Measurements from ENCODE around the gene NHS. TPM values are rescaled to one million over a fixed set of nuclear protein-coding genes. Genes with fewer than 3 reads are reported as not detected.
A peak's percentile ranks its signal among the peaks of the same experiment; 100 is the strongest.

Gene NHS
- total and polyA plus RNA-seq, 5 donors: 0.61 to 1.7 (median 1.6) TPM

GRCh38 chrX:17547658-17548057 is 172.7 kb downstream of the NHS start:
- no peaks in the 10 kb centered on the region for H3K27me3 ChIP-seq (ENCODE audit: control insufficient read depth, insufficient read depth)
- DNase-seq (peak in 2 of 3 donors; percentile 37 to 69), ATAC-seq (peak in 1 of 2 donors; percentile 35)
- H3K4me1 ChIP-seq (ENCODE audit: control insufficient read depth, insufficient read depth, low read length): peaks cover 2% of the 10 kb centered on the region
- 75% methylated on average over 2 of the region's 2 CpGs for WGBS
- intact Hi-C loops (cut with DNase I): no loop called here
- H3K9me3 ChIP-seq (ENCODE audit: control insufficient read depth, low read length): no peaks in the 10 kb centered on the region
- H3K27ac ChIP-seq (ENCODE audit: low read length): no peak overlapping the region
- no peak overlapping the region for H3K4me3 ChIP-seq (ENCODE audit: low read length)

GRCh38 chrX:17549107-17549651 is 174.2 kb downstream of the NHS start:
- H3K9me3 ChIP-seq (ENCODE audit: control insufficient read depth, low read length): no peaks in the 10 kb centered on the region
- ATAC-seq (no peak), DNase-seq (no peak)
- no peak overlapping the region for H3K4me3 ChIP-seq (ENCODE audit: low read length)
- 61% methylated on average over 6 of the region's 6 CpGs for WGBS
- no peak overlapping the region for H3K27ac ChIP-seq (ENCODE audit: low read length)
- intact Hi-C loops (cut with DNase I): no loop called here
- H3K27me3 ChIP-seq (ENCODE audit: control insufficient read depth, insufficient read depth): no peaks in the 10 kb centered on the region
- peaks cover 2% of the 10 kb centered on the region for H3K4me1 ChIP-seq (ENCODE audit: control insufficient read depth, insufficient read depth, low read length)

- intact Hi-C loops (cut with DNase I): no loop called here
These were observed 175.0 kb downstream of the NHS start for GRCh38 chrX:17550011-17550410.

GRCh38 chrX:17552044-17552650 is 177.1 kb downstream of the NHS start:
- Histone ChIP-seq H3K27ac (ENCODE audit: low read length) (no peak overlapping the region), H3K4me1 (ENCODE audit: control insufficient read depth, insufficient read depth, low read length) (peaks cover 2% of the 10 kb centered on the region), H3K9me3 (ENCODE audit: control insufficient read depth, low read length) (no peaks in the 10 kb centered on the region), H3K27me3 (ENCODE audit: control insufficient read depth, insufficient read depth) (no peaks in the 10 kb centered on the region), H3K4me3 (ENCODE audit: low read length) (no peak overlapping the region)
- no peak for DNase-seq
- 89% methylated on average over 5 of the region's 5 CpGs for WGBS
- intact Hi-C loops (cut with DNase I): no loop called here
- ATAC-seq: peak in 1 of 2 donors; percentile 37

More at GRCh38 chrX:17550011-17550410, 175.0 kb downstream of the NHS start:
- H3K4me1 ChIP-seq (ENCODE audit: control insufficient read depth, insufficient read depth, low read length): peaks cover 2% of the 10 kb centered on the region
- 83% methylated on average over 5 of the region's 5 CpGs for WGBS
- DNase-seq: no peak
- H3K4me3 ChIP-seq (ENCODE audit: low read length): no peak overlapping the region
- H3K27ac ChIP-seq (ENCODE audit: low read length): no peak overlapping the region
- no peak for ATAC-seq
- H3K9me3 ChIP-seq (ENCODE audit: control insufficient read depth, low read length): no peaks in the 10 kb centered on the region
- H3K27me3 ChIP-seq (ENCODE audit: control insufficient read depth, insufficient read depth): no peaks in the 10 kb centered on the region

GRCh38 chrX:17553469-17553868 is 178.5 kb downstream of the NHS start:
- Histone ChIP-seq H3K27ac (ENCODE audit: low read length) (no peak overlapping the region), H3K9me3 (ENCODE audit: control insufficient read depth, low read length) (no peaks in the 10 kb centered on the region), H3K27me3 (ENCODE audit: control insufficient read depth, insufficient read depth) (no peaks in the 10 kb centered on the region), H3K4me1 (ENCODE audit: control insufficient read depth, insufficient read depth, low read length) (no peaks in the 10 kb centered on the region), H3K4me3 (ENCODE audit: low read length) (no peak overlapping the region)
- WGBS: 74% methylated on average over 6 of the region's 6 CpGs
- intact Hi-C loops (cut with DNase I): no loop called here
- DNase-seq (no peak), ATAC-seq (peak in 1 of 2 donors; percentile 46)

DNA sequence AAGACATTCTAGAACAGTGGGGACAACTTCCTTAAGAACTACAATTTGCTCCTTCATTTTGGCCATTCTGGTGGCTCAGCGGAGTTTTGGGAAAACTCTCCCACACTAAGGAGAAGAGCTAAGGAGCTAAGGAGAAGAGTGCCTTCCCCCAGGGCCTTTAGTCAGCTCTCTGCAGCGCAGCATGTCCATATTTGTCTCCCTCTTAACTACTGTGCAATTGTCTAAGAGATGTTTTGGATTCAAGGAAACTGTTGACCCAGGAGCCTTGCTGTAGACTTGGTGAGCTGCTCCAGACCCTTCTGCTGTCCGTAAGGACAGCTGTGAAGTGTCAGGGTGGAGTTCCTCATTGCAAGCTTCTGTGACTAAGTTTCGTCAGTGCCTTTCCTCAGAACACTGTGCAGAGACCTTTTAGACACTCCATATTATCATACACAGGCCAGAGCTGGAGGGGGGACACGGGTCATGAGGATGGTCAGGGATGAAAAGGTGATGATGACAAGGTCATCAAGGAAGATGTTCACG is 179.0 kb downstream of the NHS start:
- intact Hi-C loops (cut with DNase I): no loop called here
- Histone ChIP-seq H3K9me3 (ENCODE audit: control insufficient read depth, low read length) (no peaks in the 10 kb centered on the region), H3K4me1 (ENCODE audit: control insufficient read depth, insufficient read depth, low read length) (no peaks in the 10 kb centered on the region), H3K4me3 (ENCODE audit: low read length) (no peak overlapping the region), H3K27me3 (ENCODE audit: control insufficient read depth, insufficient read depth) (no peaks in the 10 kb centered on the region), H3K27ac (ENCODE audit: low read length) (no peak overlapping the region)
- ATAC-seq (peak in 1 of 2 donors; percentile 38), DNase-seq (no peak)
- 73% methylated on average over 6 of the region's 6 CpGs for WGBS

- H3K27me3 ChIP-seq (ENCODE audit: control insufficient read depth, insufficient read depth): no peaks in the 10 kb centered on the region
- no peak overlapping the region for H3K4me3 ChIP-seq (ENCODE audit: low read length)
- no peak for ATAC-seq
- WGBS: 58% methylated on average over 5 of the region's 5 CpGs
- intact Hi-C loops (cut with DNase I): no loop called here
- H3K27ac ChIP-seq (ENCODE audit: low read length): no peak overlapping the region
- no peaks in the 10 kb centered on the region for H3K4me1 ChIP-seq (ENCODE audit: control insufficient read depth, insufficient read depth, low read length)
- no peaks in the 10 kb centered on the region for H3K9me3 ChIP-seq (ENCODE audit: control insufficient read depth, low read length)
- no peak for DNase-seq
These were observed 179.9 kb downstream of the NHS start for GRCh38 chrX:17554914-17555313.

DNA sequence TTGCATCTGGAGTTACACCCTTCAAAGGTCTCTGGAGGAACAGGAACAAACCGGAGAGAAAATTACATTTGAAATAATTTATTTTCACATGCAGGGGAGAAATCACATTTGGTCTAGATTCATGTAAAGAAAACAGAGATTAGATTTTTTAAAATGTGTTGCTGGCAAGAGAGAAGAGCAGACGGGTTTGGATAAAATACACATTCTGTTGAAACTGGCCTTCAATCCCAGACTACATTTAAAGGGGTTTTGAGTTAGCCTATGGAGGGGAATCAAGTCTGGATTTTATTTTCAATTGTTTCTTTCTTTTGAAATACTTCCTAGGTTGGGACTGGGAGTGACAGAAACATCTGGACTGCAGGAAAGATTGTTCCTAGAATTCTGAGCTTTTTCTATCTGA is 180.8 kb downstream of the NHS start:
- intact Hi-C loops (cut with DNase I): no loop called here
- no peaks in the 10 kb centered on the region for H3K27me3 ChIP-seq (ENCODE audit: control insufficient read depth, insufficient read depth)
- no peak overlapping the region for H3K4me3 ChIP-seq (ENCODE audit: low read length)
- DNase-seq: no peak
- no peak overlapping the region for H3K27ac ChIP-seq (ENCODE audit: low read length)
- no peak for ATAC-seq
- no peaks in the 10 kb centered on the region for H3K9me3 ChIP-seq (ENCODE audit: control insufficient read depth, low read length)
- peaks cover 2% of the 10 kb centered on the region for H3K4me1 ChIP-seq (ENCODE audit: control insufficient read depth, insufficient read depth, low read length)
- WGBS: 50% methylated on average over 2 of the region's 2 CpGs

DNA sequence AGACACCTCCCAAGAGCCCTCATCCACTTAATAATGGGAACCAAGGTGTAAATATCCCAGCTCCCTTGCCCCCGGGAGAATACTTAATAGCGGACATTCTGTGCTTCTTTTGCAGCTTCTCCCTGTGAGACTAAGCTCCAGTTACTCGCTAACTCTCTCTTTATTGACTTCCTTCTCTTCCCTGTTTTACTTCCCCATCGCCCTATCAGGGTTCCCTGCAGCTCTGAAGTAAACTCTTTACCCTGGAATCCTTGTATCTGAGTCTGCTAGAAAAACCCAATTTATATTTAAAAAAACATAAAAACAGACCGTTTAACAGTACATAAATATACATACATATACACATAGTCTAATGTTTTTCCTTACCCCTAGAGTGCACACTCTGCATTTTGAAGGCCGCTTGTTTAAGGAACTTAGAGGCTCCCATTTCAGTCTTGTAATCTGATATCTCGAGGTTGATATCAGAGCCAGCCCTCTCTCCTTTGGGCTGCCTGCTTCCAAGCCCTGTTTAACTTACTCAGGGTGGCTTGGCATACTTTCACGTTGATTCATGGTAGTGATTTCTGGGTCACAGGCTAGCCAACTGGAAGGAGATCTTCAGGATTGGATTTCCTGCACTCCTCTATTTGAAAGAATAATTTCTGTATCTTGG is 184.9 kb downstream of the NHS start:
- Histone ChIP-seq H3K9me3 (ENCODE audit: control insufficient read depth, low read length) (no peaks in the 10 kb centered on the region), H3K4me3 (ENCODE audit: low read length) (no peak overlapping the region), H3K27me3 (ENCODE audit: control insufficient read depth, insufficient read depth) (no peaks in the 10 kb centered on the region), H3K4me1 (ENCODE audit: control insufficient read depth, insufficient read depth, low read length) (peaks cover 2% of the 10 kb centered on the region), H3K27ac (ENCODE audit: low read length) (no peak overlapping the region)
- DNase-seq (no peak), ATAC-seq (peak in 1 of 2 donors; percentile 19)
- whole genome bisulfite sequencing: 46% methylated on average over 8 of the region's 8 CpGs
- intact Hi-C loops (cut with DNase I): no loop called here

GRCh38 chrX:17560385-17560784 is 185.4 kb downstream of the NHS start:
- 85% methylated on average over 2 of the region's 2 CpGs for WGBS
- ATAC-seq (no peak), DNase-seq (no peak)
- no peaks in the 10 kb centered on the region for H3K27me3 ChIP-seq (ENCODE audit: control insufficient read depth, insufficient read depth)
- no peak overlapping the region for H3K27ac ChIP-seq (ENCODE audit: low read length)
- H3K4me3 ChIP-seq (ENCODE audit: low read length): no peak overlapping the region
- no peaks in the 10 kb centered on the region for H3K9me3 ChIP-seq (ENCODE audit: control insufficient read depth, low read length)
- intact Hi-C loops (cut with DNase I): no loop called here
- peaks cover 2% of the 10 kb centered on the region for H3K4me1 ChIP-seq (ENCODE audit: control insufficient read depth, insufficient read depth, low read length)

DNA sequence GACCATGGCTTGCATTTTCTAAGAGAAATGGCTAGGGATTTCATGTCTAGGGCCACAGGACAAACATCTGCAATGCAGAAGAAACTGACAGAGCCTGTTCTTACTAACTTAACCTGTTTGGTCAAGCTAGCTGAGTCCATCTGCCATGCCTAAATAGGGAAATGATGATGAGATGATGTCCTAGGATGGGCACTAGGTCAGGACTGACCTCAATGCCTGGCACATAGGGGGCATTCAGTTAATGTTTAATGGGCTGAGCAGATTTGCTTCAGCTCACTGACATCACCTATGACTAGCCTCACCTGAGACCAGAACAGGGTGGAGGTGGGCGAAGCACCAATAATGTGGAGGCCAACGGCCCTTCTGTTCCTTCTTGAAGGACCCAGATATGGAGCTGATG is 188.1 kb downstream of the NHS start:
- ATAC-seq (no peak), DNase-seq (no peak)
- no peaks in the 10 kb centered on the region for H3K27me3 ChIP-seq (ENCODE audit: control insufficient read depth, insufficient read depth)
- H3K9me3 ChIP-seq (ENCODE audit: control insufficient read depth, low read length): no peaks in the 10 kb centered on the region
- intact Hi-C loops (cut with DNase I): no loop called here
- no peak overlapping the region for H3K4me3 ChIP-seq (ENCODE audit: low read length)
- H3K4me1 ChIP-seq (ENCODE audit: control insufficient read depth, insufficient read depth, low read length): peaks cover 5% of the 10 kb centered on the region
- no peak overlapping the region for H3K27ac ChIP-seq (ENCODE audit: low read length)
- WGBS: 96% methylated on average over 2 of the region's 2 CpGs
